GM12878 (cell line): ENCODE measurements around the gene MRPL36. TPM values are rescaled to one million over a fixed set of nuclear protein-coding genes. Genes with fewer than 3 reads are reported as not detected.
A peak's percentile ranks its signal among the peaks of the same experiment; 100 is the strongest.

ENCODE experiments used
- ATAC-seq: fragments of 200-7000 bp; cut with Tn5 transposase; 3 replicates; pipeline ENCODE4 v1.9.1; 2020; ENCODE audit warnings: mild to moderate bottlenecking, moderate library complexity
- BruUV-seq: library from RNA; stranded (reverse); fragments of 400-500 nt; replicated peaks from 2 replicates; lab custom pipeline; 2021; lab: Mats Ljungman, UMichigan
- CTCF ChIA-PET: fragments of 300-600 bp; sonication (Branson Sonifier 250); formaldehyde crosslinking; extraction: SDS; loops from one replicate; lab custom pipeline; 2021; ENCODE audit warnings: inconsistent platforms; lab: Yijun Ruan, JAX
- POLR2A ChIA-PET: fragments of 350-600 bp; formaldehyde crosslinking; extraction: SDS; loops from one replicate; lab custom pipeline; 2021; ENCODE audit warnings: inconsistent platforms; lab: Charles Lee
- RAD21 ChIA-PET: fragments of 300-600 bp; sonication (Branson Sonifier 250); formaldehyde crosslinking; loops from one replicate; lab custom pipeline; 2023; ENCODE audit warnings: antibody characterized with exemption; ENCODE audit not compliant: unreplicated experiment; lab: Charles Lee
- SMC1A ChIA-PET: fragments of 300-600 bp; sonication (Branson Sonifier 250); formaldehyde crosslinking; loops from one replicate; lab custom pipeline; 2023; ENCODE audit not compliant: unreplicated experiment, uncharacterized antibody; lab: Charles Lee
- DNase-seq: peaks from one replicate; pipeline ENCODE4 v3.0.0-alpha.2; 2011; ENCODE audit warnings: low read depth, low spot score
- FAIRE-seq: peaks from 3 replicates; lab custom pipeline; 2011; peaks lifted over from hg19 to GRCh38; lab: Jason Lieb, UNC
- H2AFZ ChIP-seq: 2 replicates; pipeline ENCODE4 v1.6.0; 2011; ENCODE audit warnings: low read depth, low read length, control low read depth; ENCODE audit not compliant: control insufficient read depth
- H3K27ac ChIP-seq: 2 replicates; pipeline ENCODE4 v1.5.1; 2011; ENCODE audit warnings: control low read depth; ENCODE audit not compliant: control insufficient read depth, insufficient read depth
- H3K27me3 ChIP-seq, 2 experiments: replicated peaks in 1 of 2; 2 replicates each; pipeline versions ENCODE4 v1.6.0 to v1.6.1; 2011; ENCODE audit warnings: low read length in 1 of 2; ENCODE audit not compliant: control insufficient read depth in 2 of 2, insufficient read depth in 2 of 2
- H3K36me3 ChIP-seq, 2 experiments: 2 replicates each; pipeline ENCODE4 v1.5.1; 2011; ENCODE audit warnings: low read length in 1 of 2; ENCODE audit not compliant: control insufficient read depth in 2 of 2, insufficient read depth in 2 of 2
- H3K4me1 ChIP-seq: 2 replicates; pipeline ENCODE4 v1.6.1; 2011; ENCODE audit warnings: mild to moderate bottlenecking, low read length, moderate library complexity, mixed read lengths; ENCODE audit not compliant: control insufficient read depth, insufficient read depth
- H3K4me2 ChIP-seq: 2 replicates; pipeline ENCODE4 v1.6.0; 2011; ENCODE audit warnings: control low read depth; ENCODE audit not compliant: control insufficient read depth, insufficient read depth
- H3K4me3 ChIP-seq: fragments of 200-600 bp; sonication (generic); 2 replicates; pipeline ENCODE4 v1.5.1; 2016
- H3K79me2 ChIP-seq: 2 replicates; pipeline ENCODE4 v1.6.0; 2011; ENCODE audit warnings: low read length; ENCODE audit not compliant: control insufficient read depth, insufficient read depth
- H3K9ac ChIP-seq: 2 replicates; pipeline ENCODE4 v1.8.0; 2011; ENCODE audit warnings: low read length, control low read depth, mixed read lengths; ENCODE audit not compliant: control insufficient read depth, insufficient read depth
- H3K9me3 ChIP-seq: replicated peaks from 3 replicates; pipeline ENCODE4 v1.5.1; 2011; ENCODE audit warnings: mild to moderate bottlenecking, low read length; ENCODE audit not compliant: control insufficient read depth, insufficient read depth
- H4K20me1 ChIP-seq: 2 replicates; pipeline ENCODE4 v1.6.0; 2011; ENCODE audit not compliant: control insufficient read depth, insufficient read depth
- BACH1 ChIP-seq: fragments of 450-650 bp; IDR thresholded peaks from 2 replicates; pipeline ENCODE4 v1.6.1; 2017; ENCODE audit warnings: mild to moderate bottlenecking, borderline replicate concordance
- BCL3 ChIP-seq: IDR thresholded peaks from 2 replicates; pipeline ENCODE4 v1.6.1; 2011; ENCODE audit warnings: borderline replicate concordance, low read depth, mild to moderate bottlenecking, moderate library complexity, low read length; ENCODE audit not compliant: insufficient read depth, poor library complexity, severe bottlenecking
- CBX5 ChIP-seq: sonication (generic); IDR thresholded peaks from 2 replicates; pipeline ENCODE4 v1.6.1; 2016; ENCODE audit warnings: low read depth, moderate library complexity, mild to moderate bottlenecking, inconsistent platforms
- FOS ChIP-seq: IDR thresholded peaks from 3 replicates; pipeline ENCODE4 v1.6.1; 2011; ENCODE audit warnings: borderline replicate concordance; ENCODE audit not compliant: insufficient read length; ENCODE audit errors: extremely low read depth
- GATAD2B ChIP-seq: fragments of 450-650 bp; conservative IDR thresholded peaks from 2 replicates; pipeline ENCODE4 v1.6.1; 2017; ENCODE audit warnings: low read depth, mild to moderate bottlenecking, moderate library complexity
- POLR2A ChIP-seq: IDR thresholded peaks from 2 replicates; pipeline ENCODE4 v1.6.1; 2011; ENCODE audit warnings: low read depth, mild to moderate bottlenecking, low read length
- POLR2AphosphoS2 ChIP-seq: IDR thresholded peaks from 2 replicates; pipeline ENCODE4 v1.6.1; 2011; ENCODE audit warnings: low read depth, mild to moderate bottlenecking, low read length, improper control_type of control experiment, moderate library complexity
- SIN3A ChIP-seq: IDR thresholded peaks from 2 replicates; pipeline ENCODE4 v1.6.1; 2012; ENCODE audit warnings: low read depth, low read length, improper control_type of control experiment
- SPI1 ChIP-seq: IDR thresholded peaks from 2 replicates; pipeline ENCODE4 v1.6.1; 2011; ENCODE audit warnings: low read depth, mild to moderate bottlenecking, low read length, moderate library complexity, borderline replicate concordance; ENCODE audit not compliant: insufficient read depth
- TARDBP ChIP-seq: IDR thresholded peaks from 2 replicates; pipeline ENCODE4 v1.6.1; 2016; ENCODE audit warnings: borderline replicate concordance
- ZNF687 ChIP-seq: fragments of 450-650 bp; IDR thresholded peaks from 2 replicates; pipeline ENCODE4 v1.6.1; 2017; ENCODE audit warnings: mild to moderate bottlenecking, moderate library complexity
- WGBS: methylation state at CpG from one replicate; pipeline ENCODE4 v1.1.6; 2016; ENCODE audit warnings: low lambda C conversion rate; ENCODE audit not compliant: insufficient replicate concordance, insufficient coverage; ENCODE audit errors: missing lambda C conversion rate; 5-methylcytosine and 5-hydroxymethylcytosine counted together
- in situ Hi-C: fragments of 300-500 bp; cut with MboI; formaldehyde crosslinking; loops from 9 replicates; pipeline ENCODE4 v1.14.3; 2018; ENCODE audit warnings: mixed read lengths
- intact Hi-C: fragments of 100-400 bp; cut with micrococcal nuclease; formaldehyde crosslinking; loops from one replicate; pipeline ENCODE4 v1.14.2; 2022; ENCODE audit not compliant: unreplicated experiment
- polyA plus RNA-seq, 11 experiments: library from polyadenylated mRNA; depleted of rRNA in 4 of 11; unstranded in 6 of 11; stranded (reverse) in 5 of 11; fragments of >200 nt; fragmentation: Nextera tagmentation in 4 of 11; fragmentation: Illumina TruSeq in 1 of 11; extraction: Ambion mirVana in 4 of 11; extraction: Trizol in 1 of 11; gene quantifications; 1 replicate in 1 of 11; 2 replicates in 10 of 11; pipeline versions ENCODE4 v1.2.1 to v1.2.3, GENCODE V29; 2011 to 2016; ENCODE audit warnings: inconsistent platforms in 2 of 11, missing spikeins in 2 of 11, low read depth in 1 of 11
- total RNA-seq, 4 experiments: library from RNA; depleted of rRNA in 3 of 4; stranded (reverse); fragments of >200 nt in 3 of 4; fragmentation: Illumina TruSeq in 1 of 4; extraction: Trizol in 1 of 4; gene quantifications; 2 replicates each; pipeline versions ENCODE4 v1.2.1 to v1.2.3, GENCODE V29; 2013 to 2021
- TF ChIP-seq, protein P1 (sequence below): IDR thresholded peaks from 2 replicates; pipeline ENCODE4 v1.6.1; 2011; ENCODE audit warnings: mild to moderate bottlenecking, low read depth, low read length, moderate library complexity; ENCODE audit not compliant: insufficient replicate concordance

The MRPL36 gene
- total and polyA plus RNA-seq, 10 of the 15 experiments (the other 5 are each of a cell fraction or from before 2014, with no cell fraction given) = 89.2 to 559 (median 152) TPM

- Histone ChIP-seq H3K9ac (no peak overlapping the region), H3K4me1 (peaks cover 36% of the 10 kb centered on the region), H3K36me3 (peaks cover 13 to 21% of the 10 kb centered on the region in 2 experiments), H3K4me3 (no peak overlapping the region), H3K9me3 (no peaks in the 10 kb centered on the region), H3K79me2 (peaks cover 49% of the 10 kb centered on the region), H4K20me1 (no peaks in the 10 kb centered on the region), H3K27me3 (no peaks in the 10 kb centered on the region), H2AFZ (no peak overlapping the region), H3K4me2 (peak overlapping the region; percentile 98), H3K27ac (no peak overlapping the region)
- TF ChIP-seq, protein P1, sequence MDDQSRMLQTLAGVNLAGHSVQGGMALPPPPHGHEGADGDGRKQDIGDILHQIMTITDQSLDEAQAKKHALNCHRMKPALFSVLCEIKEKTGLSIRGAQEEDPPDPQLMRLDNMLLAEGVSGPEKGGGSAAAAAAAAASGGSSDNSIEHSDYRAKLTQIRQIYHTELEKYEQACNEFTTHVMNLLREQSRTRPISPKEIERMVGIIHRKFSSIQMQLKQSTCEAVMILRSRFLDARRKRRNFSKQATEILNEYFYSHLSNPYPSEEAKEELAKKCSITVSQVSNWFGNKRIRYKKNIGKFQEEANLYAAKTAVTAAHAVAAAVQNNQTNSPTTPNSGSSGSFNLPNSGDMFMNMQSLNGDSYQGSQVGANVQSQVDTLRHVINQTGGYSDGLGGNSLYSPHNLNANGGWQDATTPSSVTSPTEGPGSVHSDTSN = no peak
- TF ChIP-seq SPI1 (no peak), TARDBP (peak; percentile 55; the same call in 1 of the 2 replicates), POLR2A (peak; percentile 58), BACH1 (no peak), GATAD2B (no peak), BCL3 (peak; percentile 42), ZNF687 (no peak), FOS (no peak), POLR2AphosphoS2 (0 out of 2 replicates have a peak, but pooled peaks have one; percentile 7), CBX5 (no peak), SIN3A (no peak)
- WGBS = 80% methylated on average over 21 of the region's 21 CpGs
- no peak for ATAC-seq
- POLR2A ChIA-PET = no interaction called here
- no peak for FAIRE-seq
- CTCF ChIA-PET = no interaction called here
- SMC1A ChIA-PET = interaction anchor here (0.9 kb wide), 1 partner anchor 24 kb away, joined by 3 read pairs; no protein-coding TSS in a partner anchor
- in situ Hi-C loops (loop anchor here (5.0 kb wide), 1 partner anchor 309 kb away; no protein-coding TSS in a partner anchor), intact Hi-C loops (loop anchor here (10.0 kb wide), 1 partner anchor 482 kb away; no protein-coding TSS in a partner anchor)
- RAD21 ChIA-PET = no interaction called here
- BruUV-seq = no TSS peak
- no peak for DNase-seq
These were observed 3.1 kb downstream of the MRPL36 start for GRCh38 chr5:1796371-1797102.
